Measurements from ENCODE around the gene SPOCK2.

Gene SPOCK2

DNA sequence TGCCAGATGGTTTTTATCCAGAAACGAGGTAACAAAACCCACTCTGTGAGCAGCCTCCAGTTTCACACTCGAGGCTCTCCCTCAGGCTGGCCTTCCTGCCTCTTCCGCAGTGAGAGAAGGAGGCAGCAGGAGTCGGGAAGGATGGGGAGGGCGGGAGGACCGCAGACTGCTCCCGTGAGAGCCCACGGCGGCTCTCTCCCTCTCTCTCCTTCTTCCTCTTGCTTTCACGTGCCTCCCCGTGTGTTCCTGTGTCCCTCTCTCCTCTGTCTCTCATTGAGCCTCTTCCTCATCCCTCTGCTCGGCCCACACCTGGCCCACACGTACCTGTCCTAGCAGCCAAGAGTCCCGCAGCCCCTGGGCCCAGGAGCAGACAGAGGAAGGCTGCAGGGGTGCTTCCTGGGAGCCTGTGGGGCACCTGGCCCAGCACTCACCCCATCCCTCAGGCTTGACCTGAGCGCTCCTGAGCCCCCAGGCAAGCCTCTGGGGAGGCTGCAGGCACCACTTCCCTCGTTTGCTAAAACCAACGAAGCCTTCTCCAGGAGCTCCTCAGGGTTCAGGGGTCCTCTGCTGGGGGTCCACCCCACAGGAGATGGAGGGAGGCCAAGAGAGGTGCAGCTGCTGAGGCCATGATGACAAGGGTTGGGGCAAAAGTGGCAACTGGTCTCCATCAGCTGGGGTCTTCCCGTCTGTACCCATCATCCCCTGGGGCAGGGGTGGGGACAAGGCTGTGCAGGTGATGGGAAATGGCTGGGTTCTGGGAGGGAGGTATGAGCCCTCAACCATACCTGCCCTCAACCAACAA is 13.6 kb downstream of the SPOCK2 start:
- in situ Hi-C loops (cut with MboI; ENCODE audit: low sequenced_read_pairs): no loop called here

DNA sequence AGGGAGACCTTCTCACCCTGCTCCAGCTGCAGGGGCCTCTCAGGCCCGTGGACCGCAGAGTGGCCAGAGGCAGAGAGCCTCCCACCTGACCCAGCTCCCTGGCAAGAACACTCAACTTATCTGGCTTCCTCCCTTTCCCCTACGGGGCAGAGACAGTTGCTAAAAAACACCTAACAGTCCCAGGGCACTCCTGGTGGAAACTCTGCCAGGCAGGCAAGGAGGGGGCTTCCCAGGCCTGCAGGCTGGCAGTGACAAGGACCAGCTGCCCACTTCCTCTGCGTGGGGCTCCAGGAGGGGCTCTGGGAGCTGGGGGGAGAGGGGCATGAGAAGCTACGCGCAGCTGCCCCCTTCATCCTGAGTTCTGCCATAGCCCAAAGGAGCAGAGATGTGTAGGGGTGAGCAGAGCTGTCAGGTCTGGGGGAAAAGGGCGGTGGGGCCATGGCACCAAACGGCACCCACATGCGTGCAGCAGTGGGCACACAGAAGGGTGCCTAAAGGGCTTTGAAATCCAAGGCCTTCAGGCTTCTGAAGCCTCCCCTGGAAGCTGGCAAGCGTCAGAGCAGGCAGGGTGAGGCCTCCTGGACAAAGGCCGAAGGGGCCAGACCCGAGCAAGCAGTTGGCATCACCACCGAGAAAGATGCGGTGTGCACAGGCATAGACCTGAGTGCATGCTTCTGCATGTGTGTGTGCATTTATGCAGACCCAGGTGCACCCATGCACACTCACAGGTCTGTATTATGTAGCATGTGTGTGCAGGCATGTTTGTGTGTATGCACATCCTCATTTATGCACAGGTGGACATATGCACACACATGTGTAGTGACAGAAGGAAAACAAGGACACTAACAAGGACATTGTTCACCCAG is 14.4 kb downstream of the SPOCK2 start:
- in situ Hi-C loops (cut with MboI; ENCODE audit: low sequenced_read_pairs): no loop called here

DNA sequence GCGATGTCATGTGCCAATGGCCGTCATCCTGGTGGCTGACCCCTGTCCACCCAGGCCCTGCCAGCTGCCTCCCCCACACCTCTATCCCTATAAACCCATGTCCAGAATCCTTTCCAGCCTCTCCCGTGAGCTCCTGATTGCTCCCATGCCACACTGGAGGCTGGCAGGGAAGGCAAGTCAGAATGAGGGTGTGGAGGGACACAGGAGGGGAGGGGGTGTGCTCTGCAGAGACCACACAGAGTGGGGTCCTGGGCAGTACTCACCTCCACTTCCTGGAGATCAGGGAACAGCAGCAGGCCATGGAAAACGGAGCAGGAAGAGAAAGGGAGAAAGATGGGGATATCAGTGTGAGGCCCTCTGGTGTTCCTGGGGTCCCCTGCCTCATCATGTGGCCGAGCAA is 15.7 kb downstream of the SPOCK2 start:
- in situ Hi-C loops (cut with MboI; ENCODE audit: low sequenced_read_pairs): no loop called here

DNA sequence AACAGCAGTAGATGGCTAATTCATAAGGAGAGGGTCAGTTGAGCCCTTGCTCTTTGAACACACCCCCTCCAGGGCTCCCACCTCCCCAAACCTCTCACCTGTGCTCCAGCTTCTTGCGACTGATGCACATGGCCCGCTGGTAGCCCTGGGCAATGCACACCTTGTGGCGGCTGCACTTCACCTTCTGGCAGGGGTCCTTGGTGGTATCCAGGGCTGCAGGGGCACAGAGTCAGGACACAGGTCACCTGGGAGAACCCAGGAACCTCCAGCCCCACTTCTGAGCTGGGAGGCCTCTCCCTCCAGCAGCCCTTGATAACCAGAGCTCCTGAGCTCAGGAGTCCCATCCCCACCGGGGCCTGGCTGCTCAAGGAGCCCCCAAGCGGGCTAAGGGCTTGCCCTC is 16.3 kb downstream of the SPOCK2 start:
- in situ Hi-C loops (cut with MboI; ENCODE audit: low sequenced_read_pairs): no loop called here

DNA sequence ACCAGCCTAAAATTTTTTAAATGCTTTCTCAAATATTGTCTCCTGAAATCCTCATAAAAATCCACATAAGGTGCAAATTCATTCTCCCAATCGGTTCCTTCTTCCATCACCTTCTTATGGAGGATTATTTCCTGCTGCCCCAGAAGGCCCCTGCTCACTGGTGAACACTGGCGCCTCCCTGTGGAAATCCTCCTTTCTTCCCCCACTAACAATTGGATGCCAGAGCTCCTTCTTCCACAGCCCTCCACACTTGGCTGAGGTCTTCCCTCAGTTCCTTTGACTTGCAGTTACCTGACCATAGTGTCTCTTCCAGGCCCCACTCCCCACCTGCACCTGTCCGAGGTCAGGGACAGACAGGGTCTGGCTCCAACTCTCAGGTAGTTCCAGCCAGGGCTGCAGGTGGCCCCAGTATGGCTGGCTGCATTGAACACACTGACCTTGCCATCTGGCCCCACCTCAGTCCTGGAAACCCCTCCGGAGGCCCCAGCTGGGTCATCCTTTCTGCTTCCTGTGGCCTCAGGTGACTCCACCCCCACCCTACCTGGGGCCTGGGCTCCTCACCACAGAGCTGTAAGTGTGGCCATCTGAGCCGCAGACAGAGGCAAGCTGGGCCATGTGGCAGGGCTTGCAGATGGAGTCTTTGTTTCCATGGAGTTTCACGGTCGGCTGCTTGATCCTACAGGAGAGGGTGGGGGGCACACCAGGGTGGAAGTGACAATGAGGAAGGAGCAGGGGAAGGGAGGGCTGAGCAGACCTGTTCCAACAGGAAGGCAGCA is 18.4 kb downstream of the SPOCK2 start:
- in situ Hi-C loops (cut with MboI; ENCODE audit: low sequenced_read_pairs): no loop called here

DNA sequence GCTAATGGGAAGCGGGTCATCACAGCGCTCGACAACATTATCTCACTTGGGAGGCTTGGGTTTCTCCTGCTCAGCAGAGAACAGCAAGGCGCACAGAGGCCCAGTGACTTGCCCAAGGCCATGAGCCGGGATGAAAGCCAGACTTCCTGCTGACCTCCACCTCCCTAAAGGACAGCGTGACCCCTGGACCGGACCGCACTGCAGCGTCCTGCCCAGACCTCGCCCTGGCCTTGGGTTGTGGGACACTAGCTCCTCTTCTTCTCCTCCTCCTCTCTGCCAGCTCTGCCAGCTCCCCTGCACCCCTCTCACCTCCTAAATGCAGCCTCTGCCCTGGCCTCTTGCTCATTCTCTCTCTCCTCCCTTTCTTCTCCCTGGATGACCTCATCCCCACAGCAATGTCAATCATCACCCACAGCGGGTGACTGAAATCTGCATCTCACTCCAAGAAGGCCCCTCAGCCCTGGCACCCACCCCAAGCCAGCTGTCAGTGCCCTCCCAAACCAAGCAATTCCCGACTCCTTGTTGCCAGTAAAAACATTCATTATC is 19.4 kb downstream of the SPOCK2 start:
- in situ Hi-C loops (cut with MboI; ENCODE audit: low sequenced_read_pairs): no loop called here

DNA sequence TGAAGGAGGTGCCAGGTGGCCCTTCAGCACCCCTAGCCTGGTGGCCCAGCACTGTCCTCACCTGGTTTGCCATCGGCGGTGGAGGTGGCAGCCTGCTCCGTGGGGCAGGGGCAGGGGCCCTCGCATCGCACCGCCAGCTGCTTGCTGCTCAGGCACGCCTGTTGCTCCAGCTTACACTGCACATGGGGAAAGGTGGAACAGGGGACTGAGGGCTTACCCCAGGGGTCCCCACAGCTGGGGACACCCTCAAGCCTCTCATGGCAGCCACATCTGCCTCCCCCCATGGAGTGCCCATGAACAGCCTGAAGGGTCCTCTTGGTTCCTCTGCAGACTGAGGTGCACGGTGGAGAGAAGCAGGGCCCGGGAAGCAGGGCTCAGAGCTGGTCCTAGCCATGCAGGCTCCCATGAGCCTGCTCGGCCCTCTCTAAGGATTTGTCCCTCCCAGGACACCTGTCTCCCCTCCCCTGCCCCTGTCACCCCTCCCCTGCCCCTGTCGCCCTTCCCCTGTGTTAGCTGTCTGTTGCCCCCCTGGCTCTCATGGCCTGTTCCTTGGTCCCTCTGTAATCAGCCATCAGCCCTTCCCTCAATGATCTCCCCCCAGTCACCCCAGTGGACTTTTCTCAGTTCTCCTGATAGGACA is 20.1 kb downstream of the SPOCK2 start:
- in situ Hi-C loops (cut with MboI; ENCODE audit: low sequenced_read_pairs): no loop called here

DNA sequence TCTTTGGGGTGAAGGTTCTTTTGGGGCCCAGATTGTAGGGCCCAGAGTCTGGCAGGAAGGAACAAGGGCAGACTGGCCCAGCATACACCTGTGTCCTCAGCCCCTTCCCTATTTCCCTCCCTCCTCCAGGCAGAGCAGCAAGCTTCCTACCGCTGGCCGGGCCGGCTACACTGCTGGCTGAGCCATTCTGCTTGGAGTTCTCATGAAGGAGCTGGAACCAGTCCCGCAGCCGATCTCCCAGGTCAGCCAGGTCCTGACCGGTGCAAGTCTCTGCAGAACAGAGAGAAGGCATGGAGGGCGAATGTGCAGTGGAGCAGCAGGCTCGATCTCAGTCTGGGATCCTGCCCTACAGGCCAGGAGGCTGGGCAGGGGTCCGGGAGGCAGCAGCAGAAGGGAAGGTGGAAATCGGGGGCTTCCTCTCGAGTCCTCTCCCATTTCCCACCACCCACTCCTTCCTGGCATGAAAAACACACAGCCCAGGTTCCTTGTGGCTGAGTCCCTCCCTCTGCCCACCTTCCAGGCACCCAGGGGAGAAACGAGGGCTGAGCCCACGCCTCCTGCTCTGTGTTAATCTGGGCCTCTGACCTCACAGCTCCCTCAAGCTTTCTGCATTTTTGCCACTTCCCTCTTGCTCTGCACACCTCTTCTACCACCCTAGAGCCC is 20.8 kb downstream of the SPOCK2 start:
- in situ Hi-C loops (cut with MboI; ENCODE audit: low sequenced_read_pairs): no loop called here

DNA sequence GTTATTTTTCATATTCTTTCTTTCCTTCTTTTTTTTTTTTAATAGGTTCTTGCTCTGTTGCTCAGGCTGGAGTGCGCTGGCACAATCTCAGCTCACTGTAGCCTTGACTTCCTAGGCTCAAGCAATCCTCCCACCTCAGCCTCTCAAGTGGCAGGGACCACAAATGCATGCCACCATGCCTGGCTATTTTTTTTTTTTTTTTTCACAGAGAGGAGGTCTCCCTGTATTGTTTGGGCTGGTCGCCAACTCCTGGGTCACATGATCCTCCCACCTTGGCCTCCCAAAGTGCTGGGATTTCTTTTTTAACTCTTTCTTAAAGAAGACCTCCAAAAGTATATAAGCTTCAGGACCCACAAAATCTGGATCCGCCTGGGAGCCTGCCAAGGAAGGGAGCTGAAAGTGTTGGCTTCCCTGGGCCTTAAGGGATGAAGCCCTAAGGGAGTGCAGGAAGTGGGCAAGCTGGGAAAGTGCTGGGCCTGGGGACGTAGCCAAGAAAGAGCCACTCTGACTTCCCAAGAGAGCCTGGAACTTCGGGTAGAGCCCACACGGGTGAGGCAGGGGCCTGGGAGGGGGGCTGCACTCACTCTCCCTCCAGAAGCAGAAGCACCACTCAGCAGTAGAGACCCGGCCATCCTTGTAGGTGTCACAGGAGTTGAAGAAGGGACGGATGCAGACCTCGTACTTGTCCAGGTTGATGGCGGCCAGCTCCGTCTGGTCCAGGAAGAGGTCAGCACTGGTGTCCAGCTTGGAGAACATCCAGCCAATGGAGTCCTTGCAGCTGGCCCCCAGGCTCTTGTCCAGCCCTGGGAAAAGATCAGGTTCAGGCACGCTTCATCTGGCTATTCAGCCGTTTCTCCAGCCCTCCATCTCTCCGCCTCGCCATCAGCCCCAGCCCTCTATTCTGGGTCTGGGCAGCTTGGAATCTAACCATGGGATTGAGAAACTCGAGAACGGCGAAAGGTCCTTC is 21.8 kb downstream of the SPOCK2 start:
- in situ Hi-C loops (cut with MboI; ENCODE audit: low sequenced_read_pairs): no loop called here

DNA sequence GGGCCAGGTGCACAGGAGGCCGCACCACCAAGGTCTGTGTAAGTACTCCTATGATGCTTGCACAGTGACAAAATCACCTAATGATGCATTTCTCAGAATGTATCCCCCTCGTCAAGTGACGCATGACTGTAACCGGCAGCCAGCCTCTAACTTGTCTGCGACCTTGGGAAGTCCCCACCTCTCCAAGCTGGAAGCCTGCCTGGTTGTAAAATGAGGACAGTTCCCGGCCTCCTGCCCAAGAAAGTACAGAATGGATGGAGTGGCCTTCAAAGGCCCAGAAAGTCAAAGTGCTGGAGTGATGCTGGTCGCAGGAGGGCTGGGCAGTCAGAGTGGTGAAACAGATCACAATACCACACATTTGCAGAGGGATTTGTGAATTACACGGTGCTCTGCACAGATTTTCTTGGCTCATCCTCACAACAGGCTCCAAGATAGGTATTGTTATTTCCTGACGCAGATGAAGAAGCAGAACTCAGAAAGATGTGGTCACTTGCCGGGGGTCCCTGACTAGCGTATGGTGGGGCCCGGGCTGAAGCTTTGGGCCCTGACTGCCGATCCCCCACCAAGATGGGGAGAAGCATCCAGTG is 22.8 kb downstream of the SPOCK2 start:
- in situ Hi-C loops (cut with MboI; ENCODE audit: low sequenced_read_pairs): no loop called here

DNA sequence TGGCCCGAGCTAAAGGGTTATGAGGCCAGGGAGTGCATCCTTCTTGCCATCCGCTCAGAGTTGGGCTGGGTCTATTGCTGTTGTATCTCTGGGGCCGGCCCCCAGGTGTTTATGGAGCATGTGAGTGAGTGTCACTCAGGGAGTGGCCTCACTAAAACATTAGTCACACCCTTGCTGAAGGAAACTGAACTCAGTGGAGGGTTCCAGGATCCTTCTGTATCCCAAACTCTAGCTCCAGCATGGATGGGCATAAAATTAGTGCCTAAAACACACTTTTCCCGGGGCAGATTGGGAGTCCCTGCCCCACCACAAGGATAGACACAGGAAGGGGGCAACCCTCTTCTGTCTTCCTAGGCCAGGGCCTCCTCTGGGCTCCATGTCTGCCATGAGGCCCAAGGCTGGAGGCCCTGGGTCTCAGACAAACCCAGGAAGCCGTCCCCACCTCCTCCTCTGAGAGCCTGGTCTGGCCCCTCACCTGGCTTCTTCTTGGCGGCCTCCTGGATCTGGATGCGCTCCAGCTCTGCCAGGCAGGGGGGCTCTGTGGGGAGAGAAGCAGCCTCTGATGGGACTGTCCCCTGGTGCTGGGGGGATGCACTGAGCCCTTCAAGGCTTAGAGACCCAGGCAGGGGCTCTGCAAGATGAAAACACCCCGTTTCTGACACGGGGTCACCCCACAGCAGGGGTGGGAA is 24.5 kb downstream of the SPOCK2 start:
- in situ Hi-C loops (cut with MboI; ENCODE audit: low sequenced_read_pairs): no loop called here

DNA sequence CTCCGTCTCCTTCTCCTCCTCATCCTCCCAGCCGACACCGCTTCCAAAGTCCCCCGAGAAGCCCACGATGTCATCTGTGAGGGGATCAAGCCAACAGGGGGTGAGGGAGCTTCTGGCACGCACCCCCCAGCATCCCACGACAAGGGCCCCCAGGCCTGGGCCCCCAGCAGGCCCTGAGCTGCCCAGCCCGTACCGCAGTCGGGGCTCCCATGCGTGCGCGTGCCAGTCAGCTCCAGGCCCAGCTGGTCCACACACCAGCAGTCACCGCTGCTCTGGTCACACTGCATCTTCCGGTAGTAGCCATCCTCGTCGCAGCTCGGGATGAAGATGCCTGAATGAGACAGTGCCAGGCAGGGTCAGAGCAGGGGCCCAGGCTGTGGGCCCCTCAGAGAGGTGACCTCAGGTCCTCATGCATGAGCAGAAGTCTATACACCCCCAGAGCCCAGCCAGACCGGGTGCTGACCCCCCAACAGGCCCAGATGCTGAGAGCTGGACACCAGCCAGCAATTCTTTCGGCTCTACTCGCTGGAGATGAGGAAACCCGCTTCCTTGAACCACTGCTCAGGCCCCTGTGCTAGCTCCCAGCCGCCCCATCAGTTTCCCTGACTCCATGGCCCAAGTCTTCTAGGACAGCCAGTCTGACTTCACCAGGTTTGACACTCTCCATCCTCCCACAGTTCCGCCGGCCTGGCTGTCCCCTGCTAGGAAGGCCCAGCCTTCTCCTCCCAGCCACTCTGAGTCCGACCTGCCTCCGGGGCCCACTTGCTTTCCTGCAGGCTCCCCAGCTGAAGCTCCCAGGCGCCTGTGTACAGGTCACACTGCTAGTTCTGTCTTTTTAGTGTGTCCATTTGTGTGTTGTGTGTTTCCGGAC is 25.3 kb downstream of the SPOCK2 start:
- in situ Hi-C loops (cut with MboI; ENCODE audit: low sequenced_read_pairs): no loop called here

DNA sequence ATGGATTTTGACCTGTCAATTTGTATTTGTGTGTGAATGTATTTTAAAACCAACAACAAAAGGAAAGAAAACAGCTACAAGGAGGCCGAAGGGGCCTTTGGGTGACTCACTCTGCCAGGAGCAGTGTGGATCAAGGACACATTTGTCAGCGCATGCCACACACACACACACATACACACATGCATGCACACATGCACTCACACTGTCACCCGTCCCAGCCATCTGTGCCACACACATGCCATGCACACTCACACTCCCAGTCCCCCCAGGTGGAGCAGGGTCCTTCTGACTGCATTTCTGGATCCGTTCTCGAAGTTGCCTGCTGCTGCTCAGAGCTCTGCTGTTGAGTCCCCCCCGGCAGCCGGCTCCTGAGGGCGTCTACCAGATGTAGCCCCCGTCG is 26.0 kb downstream of the SPOCK2 start:
- in situ Hi-C loops (cut with MboI; ENCODE audit: low sequenced_read_pairs): no loop called here

DNA sequence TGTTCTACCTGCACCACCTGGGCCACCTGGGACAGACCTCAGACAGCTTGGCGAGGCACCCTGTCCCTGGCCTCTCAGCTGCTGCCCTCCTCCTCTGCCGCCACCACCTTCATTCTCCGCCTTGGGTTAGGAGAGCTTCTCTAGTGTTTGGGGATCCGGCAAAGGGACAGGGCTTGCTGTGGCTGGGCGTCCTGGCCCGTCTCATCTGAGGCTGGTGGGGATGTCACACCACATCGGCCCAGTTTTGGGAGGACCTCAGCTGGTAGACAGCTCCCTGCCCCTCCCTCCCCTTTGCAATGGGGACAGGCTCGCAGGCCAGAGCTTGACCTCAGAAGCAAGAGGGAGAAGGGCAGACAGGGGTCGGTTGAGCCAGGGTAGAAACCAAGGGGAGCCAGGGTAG is 26.4 kb downstream of the SPOCK2 start:
- in situ Hi-C loops (cut with MboI; ENCODE audit: low sequenced_read_pairs): no loop called here

DNA sequence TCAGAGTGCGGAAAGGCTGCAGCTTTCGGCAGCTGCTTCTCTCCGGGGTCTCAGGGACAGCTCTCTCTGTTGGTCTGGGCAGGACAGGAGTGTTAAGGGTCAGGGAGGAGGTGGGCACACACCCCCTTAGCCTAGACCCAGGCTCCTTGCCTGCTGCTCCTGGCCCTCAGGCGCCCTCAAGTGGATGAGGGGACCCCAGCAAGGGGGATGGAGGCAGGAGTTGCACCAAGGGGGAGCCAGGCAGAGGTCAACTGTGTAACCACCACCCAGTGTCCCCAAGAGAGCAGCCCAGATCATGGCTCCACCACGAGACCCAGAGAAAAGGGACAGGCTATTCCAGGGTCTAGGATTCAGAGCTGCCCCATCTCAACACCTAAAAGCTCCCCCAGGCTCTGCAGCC is 26.9 kb downstream of the SPOCK2 start:
- in situ Hi-C loops (cut with MboI; ENCODE audit: low sequenced_read_pairs): no loop called here

DNA sequence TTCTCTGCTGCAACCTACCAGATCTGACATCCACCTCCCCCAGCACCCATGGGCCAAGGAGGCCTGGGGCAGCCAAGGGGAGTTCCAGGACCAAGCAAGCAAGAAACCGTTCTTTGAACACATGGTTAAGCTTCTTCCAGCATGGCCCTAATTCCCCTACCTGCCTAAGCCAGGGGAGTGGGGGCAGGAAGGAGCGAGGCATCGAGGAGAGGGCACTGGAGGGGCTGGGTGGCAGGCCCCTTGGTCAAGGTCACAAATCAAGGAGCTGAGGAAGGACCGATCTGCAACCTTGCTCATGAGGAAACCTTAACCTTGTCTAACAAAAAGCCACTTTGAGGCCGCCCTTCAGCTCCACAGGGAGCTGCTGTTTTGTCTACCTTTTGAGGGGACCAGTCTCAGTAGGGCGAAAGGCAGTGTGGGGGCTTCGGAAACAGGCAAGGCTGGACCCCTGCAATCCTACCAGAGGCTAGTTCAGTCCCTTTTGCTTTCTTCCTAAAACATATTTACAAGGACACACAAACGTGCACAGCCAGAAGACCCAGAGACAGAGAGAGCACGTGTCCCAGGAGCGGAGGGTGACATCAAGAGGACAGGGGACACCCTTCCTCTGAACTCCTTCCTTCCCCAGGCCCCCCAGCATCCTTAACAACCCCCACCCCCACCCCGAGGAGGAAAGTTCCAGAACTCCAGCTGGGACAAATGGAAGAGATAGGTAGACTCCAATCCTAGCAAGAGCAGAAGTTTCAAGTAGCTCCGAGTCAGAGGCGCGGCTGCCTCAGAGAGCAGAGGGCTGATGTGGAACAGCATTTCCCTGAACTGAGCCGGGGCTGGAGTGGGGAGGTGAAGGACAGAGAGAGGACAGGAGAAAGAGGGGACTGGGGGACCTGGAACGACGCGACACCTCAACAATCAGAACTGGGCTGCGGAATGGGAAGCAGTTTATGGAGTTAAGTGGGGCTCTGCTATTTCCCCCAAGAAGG is 28.2 kb downstream of the SPOCK2 start:
- in situ Hi-C loops (cut with MboI; ENCODE audit: low sequenced_read_pairs): no loop called here

All from HL-60/S4 (cell line).